Measurements from ENCODE around the gene MMP24OS.

GRCh38 chr20:35275741-35276251, 2.1 kb downstream of the MMP24OS start:
- TF ChIP-seq CTCF (IDR thresholded peaks at IDR 0.05) (no peak), POLR2A (IDR thresholded peaks at IDR 0.05) (no peak)
